Epithelial cell of proximal tubule (primary cell): Measurements from ENCODE around the gene USB1. TPM values are rescaled to one million over a fixed set of nuclear protein-coding genes. Genes with fewer than 3 reads are reported as not detected.
A peak's percentile ranks its signal among the peaks of the same experiment; 100 is the strongest.

Source experiments
- DNase-seq: peaks from one replicate; pipeline ENCODE4 v3.0.0-alpha.2; 2011; ENCODE audit warnings: low read depth
- H3K4me3 ChIP-seq: 2 replicates; pipeline ENCODE4 v1.5.1; 2011; ENCODE audit warnings: low read depth, mild to moderate bottlenecking, low read length
- total RNA-seq: library from RNA; depleted of rRNA; stranded (reverse); fragments of >200 nt; gene quantifications from 2 replicates; pipeline ENCODE4 v1.2.3, GENCODE V29; 2015
- TF ChIP-seq, protein P1 (sequence below): conservative IDR thresholded peaks from 2 replicates; pipeline ENCODE4 v1.5.1; 2012; ENCODE audit warnings: low read depth, mild to moderate bottlenecking, low read length

USB1 gene
- total RNA-seq, 1 donor from 2014 or later: 31.2 TPM

DNA sequence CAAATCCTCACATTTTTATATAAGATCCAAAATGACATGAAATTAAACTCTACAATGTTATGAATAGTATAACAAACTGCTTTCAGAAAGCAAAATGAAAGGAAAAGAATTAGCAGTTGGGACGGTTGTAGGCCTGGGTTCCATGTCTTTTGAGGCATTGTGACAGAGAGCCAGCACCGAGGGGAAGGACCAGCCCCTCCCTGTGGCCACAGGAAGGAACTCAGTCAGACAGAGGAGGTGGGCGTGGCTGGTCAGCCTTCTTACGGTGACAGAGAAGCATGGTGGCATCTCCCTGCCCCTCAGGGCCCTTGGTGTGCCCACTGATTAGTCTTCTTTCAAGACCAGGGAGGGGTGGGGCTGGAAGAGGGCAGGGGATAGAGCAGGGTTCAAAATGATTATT is 6.4 kb upstream of the USB1 start:
- no peak overlapping the region for H3K4me3 ChIP-seq
- TF ChIP-seq, protein P1, sequence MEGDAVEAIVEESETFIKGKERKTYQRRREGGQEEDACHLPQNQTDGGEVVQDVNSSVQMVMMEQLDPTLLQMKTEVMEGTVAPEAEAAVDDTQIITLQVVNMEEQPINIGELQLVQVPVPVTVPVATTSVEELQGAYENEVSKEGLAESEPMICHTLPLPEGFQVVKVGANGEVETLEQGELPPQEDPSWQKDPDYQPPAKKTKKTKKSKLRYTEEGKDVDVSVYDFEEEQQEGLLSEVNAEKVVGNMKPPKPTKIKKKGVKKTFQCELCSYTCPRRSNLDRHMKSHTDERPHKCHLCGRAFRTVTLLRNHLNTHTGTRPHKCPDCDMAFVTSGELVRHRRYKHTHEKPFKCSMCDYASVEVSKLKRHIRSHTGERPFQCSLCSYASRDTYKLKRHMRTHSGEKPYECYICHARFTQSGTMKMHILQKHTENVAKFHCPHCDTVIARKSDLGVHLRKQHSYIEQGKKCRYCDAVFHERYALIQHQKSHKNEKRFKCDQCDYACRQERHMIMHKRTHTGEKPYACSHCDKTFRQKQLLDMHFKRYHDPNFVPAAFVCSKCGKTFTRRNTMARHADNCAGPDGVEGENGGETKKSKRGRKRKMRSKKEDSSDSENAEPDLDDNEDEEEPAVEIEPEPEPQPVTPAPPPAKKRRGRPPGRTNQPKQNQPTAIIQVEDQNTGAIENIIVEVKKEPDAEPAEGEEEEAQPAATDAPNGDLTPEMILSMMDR: peak; percentile 59
- DNase-seq: no peak

DNA sequence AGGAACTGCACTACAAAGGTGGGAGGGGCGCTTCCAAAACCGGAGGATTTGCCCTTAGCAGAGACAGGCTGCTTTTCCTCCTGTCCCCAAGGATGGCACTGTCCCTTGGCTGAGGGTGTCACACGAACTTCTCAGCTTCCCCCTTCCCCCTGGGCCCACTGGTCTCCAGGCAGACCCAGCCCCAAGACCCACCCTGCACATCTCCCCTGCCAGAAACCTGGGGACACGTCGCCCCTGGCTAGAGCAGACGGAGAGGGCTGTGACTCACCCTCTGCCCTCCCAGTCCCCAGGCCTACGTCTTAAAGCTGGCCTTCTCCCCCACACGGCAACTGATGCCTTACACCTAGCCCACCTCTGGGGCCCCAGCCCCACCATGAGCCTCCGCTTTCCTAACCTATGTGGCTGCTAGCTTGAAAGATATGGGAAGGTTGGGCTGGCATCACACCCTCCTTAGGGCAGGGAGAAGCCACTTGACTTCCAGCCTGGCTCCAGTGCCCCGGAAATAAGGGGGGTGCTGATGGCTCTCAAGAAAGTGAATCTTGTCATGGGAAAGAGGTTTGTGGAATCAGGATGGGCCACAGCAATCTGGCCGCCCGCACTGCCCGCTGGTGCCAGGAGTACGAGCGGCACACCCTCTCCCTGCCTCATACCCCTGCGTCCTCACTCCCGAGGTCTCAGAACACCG is 5.3 kb upstream of the USB1 start:
- H3K4me3 ChIP-seq: no peak overlapping the region

DNA sequence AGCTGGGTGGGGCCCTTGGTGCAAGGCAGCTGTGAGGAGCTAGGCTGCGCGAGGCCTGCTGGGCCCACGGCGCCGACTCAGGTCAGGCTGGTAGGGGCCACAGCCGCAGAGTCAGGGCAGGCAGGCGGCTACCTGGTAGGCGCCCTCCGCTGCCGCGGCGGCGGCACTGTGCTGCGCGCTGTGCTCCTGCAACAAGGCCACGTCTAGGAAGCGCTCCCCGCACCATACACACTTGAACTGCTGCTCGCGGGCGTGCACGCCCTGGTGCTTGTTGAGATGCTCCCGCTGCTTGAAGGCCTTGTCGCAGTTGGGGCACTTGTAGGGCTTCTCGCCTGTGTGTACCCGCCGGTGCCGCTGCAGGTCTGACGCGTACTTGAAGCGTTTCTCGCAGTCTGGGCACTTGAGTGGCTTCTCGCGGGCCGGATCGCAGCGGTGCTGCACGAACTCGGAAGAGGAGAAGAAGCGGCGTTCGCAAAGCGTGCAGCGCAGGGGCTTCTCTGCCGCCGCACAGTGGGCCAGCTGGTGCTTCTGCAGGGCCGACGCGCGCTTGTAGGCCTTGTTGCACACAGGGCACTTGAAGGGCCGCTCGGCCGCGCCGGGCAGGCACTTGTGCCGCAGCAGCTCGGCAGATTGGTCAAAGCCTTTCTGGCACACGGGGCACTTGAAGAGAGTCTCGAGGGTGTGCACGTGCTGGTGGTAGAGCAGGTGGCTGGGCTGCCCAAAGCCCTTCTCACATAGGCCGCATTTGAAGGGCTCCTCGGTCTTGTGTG is 4.6 kb upstream of the USB1 start:
- no peak overlapping the region for H3K4me3 ChIP-seq
- TF ChIP-seq, protein P1: no peak
- DNase-seq: no peak

More for the DNA sequence above, 5.3 kb upstream of the USB1 start:
- TF ChIP-seq, protein P1: no peak
- DNase-seq: no peak

DNA sequence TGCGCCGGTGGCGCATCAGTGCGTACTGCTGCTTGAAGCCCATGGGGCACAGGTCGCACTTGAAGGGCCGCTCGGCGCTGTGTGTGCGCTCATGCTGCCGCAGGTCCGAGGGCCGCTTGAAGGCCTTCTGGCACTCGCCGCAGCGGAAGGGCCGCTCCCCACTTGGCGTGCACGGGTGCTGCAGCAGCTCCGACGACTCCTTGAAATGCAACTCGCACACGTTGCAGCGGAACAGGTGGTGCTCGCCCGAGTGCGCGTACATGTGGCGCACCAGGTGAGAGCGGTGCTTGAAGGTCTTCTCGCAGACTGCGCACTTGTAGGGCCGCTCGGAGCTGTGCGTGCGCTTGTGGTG is 4.1 kb upstream of the USB1 start:
- no peak overlapping the region for H3K4me3 ChIP-seq
- DNase-seq: no peak
- TF ChIP-seq, protein P1: no peak

DNA sequence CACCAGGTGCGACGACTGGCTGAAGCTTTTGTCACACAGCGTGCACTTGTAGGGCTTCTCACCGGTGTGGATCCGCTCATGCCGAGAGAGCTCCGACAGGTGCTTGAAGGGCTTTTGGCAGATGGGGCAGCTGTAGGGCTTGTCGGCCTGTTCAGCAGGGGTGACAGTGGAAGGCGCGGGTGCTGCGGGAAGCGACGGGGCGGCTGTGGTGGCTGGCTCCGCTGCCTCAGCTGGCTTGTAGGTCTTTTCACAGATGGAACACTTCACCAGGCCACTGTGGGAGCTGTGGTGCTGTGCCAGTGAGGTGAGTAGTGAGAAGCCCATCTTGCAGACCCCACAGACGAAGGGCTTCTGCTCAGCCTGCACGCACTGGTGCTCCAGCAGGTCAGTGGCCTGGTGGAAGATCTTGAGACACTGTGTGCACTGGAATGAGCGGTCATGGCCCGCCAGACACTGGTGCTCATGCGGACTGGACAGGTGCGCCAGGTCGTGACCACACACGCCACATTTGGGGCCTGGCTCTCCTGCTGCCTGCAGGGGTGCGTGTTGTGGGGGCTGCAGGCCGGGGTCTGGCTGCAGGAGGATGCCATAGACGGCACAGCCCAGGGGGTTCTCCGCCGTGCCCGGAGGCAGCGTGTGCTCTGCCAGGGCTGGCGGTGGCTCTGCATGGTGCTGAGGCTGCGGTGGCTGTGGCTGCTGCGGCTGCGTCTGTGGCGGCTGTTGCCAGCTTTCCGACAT is 3.5 kb upstream of the USB1 start:
- TF ChIP-seq, protein P1: no peak
- DNase-seq: no peak
- H3K4me3 ChIP-seq: no peak overlapping the region

DNA sequence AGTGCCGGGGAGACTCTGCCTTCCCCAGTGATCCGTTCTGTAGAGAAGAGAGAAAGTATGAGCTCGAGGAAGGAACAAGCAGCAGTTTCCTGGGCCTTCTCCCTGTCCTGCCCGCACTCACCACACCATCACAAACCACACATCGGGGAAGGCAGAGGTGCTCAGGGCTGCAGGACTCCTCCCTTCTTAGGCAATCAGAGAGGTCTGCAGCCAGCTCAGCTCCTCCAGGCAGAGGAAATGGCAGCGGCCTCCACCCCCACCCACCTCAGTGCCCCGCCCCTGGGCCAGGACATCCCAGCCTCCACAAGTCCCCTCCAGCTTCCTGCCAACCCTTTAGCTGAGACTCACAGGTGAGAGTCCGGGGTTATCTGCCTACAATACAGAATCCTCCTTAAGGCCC is 2.7 kb upstream of the USB1 start:
- TF ChIP-seq, protein P1: no peak
- H3K4me3 ChIP-seq: no peak overlapping the region
- no peak for DNase-seq
